Mesodermal cell (in vitro differentiated cells): ENCODE measurements around the gene SS18. TPM values are rescaled to one million over a fixed set of nuclear protein-coding genes. Genes with fewer than 3 reads are reported as not detected.
"Not testable (repeated sequence)": the region's sequence is repeated elsewhere in the genome, so short reads cannot be mapped to it uniquely, and the experiment has no call there.

Source experiments
- H3K27ac ChIP-seq: 2 replicates; pipeline ENCODE4 v1.7.0; 2013; ENCODE audit warnings: mild to moderate bottlenecking, low read depth, low read length, moderate library complexity; ENCODE audit not compliant: severe bottlenecking
- H3K36me3 ChIP-seq: 2 replicates; pipeline ENCODE4 v1.7.1; 2013; ENCODE audit warnings: mild to moderate bottlenecking, low read length, moderate library complexity; ENCODE audit not compliant: control insufficient read depth, insufficient read depth
- H3K4me1 ChIP-seq: one replicate; pipeline ENCODE4 v1.7.1; 2013; ENCODE audit warnings: mild to moderate bottlenecking, low read length; ENCODE audit not compliant: insufficient read depth, control insufficient read depth, poor library complexity, severe bottlenecking
- H3K4me3 ChIP-seq: 2 replicates; pipeline ENCODE4 v1.7.0; 2013; ENCODE audit warnings: low read length, control low read depth, mild to moderate bottlenecking; ENCODE audit not compliant: insufficient read depth, poor library complexity, severe bottlenecking; ENCODE audit errors: extremely low read depth
- H3K9me3 ChIP-seq: 2 replicates; pipeline ENCODE4 v1.7.1; 2013; ENCODE audit warnings: mild to moderate bottlenecking, low read length, moderate library complexity; ENCODE audit not compliant: control insufficient read depth
- WGBS, 2 experiments: methylation state at CpG; one replicate each; pipeline ENCODE4 v1.1.5; 2013; ENCODE audit warnings: missing lambda C conversion rate in 2 of 2; ENCODE audit not compliant: insufficient coverage in 2 of 2; 5-methylcytosine and 5-hydroxymethylcytosine counted together
- polyA plus RNA-seq, 2 experiments: library from polyadenylated mRNA; stranded (reverse); fragments of 50-300 nt; gene quantifications; one replicate each; pipeline ENCODE4 v1.2.3, GENCODE V29; 2013

Gene SS18
- 87.0 TPM for polyA plus RNA-seq (2013, experiment 1 of 2)
- 92.6 TPM for polyA plus RNA-seq (2013, experiment 2 of 2)

DNA sequence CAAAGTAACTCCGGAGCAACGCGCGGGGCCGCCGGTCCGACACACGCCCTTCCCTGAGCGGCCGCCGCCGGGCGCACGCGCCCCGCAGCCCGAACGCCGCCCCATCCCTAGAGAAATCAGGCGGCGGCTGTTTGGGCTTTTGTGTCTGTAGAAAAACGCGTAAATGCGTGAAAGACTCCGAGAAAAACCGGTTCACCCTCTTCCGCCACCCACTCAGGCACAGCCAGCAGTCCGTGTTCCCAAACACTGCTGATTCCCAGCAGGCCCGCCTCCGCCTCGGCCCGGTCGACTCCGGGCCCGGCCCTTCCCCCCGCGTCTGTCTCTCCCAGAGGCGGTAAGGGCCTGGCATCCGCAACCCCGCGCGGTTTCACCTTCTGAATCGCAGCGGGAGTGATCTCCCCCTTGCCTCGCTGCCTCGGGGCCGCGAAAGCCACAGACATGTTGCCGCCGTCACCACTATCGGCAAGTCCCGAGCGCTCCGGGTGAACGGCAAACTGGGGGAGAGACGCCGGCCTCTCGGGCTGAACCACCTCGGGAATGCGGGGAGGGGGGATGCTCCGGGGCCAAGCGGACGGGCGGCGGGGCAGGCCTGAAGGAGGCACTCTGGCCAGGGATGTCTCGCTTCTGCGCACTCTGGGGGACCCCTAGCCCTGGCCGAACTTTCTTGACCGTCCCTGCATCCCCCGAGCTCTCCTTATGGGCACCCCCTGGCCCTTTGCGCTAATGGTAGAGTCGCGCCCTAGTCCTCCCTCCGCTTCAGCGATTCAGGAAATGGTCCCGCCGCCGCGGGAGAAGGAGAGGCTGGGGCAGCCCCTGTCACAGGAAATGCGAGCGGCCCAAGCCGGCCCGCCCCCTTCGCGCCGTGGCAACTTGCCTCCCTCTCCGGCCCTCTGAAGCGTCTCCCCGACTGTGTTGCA lies at the start of gene SS18:
Gene SS18 (minus strand): TSS at position 484 of the 917 bp plus-strand sequence. CDS start 44 bp downstream, at position 440.
- Histone ChIP-seq H3K4me3 (peak within 1 kb of the TSS; percentile 93), H3K9me3 (no peaks in the 10 kb centered on the region), H3K27ac (peak within 1 kb of the TSS; percentile 99), H3K4me1 (no peaks in the 10 kb centered on the region), H3K36me3 (peaks cover 16% of the 10 kb centered on the region)
- WGBS, 2 experiments = 0% methylated on average over 76 to 80 of the region's 89 CpGs

- WGBS, 2 experiments = 88 to 100% methylated on average over 1 of the region's 1 CpG
- Histone ChIP-seq H3K4me1 (no peaks in the 10 kb centered on the region), H3K36me3 (no peaks in the 10 kb centered on the region), H3K4me3 (no peak overlapping the region), H3K27ac (no peak overlapping the region), H3K9me3 (no peaks in the 10 kb centered on the region)
These were observed 45.1 kb upstream of the SS18 start for GRCh38 chr18:26135548-26135947.

GRCh38 chr18:26134107-26134506 lies 43.7 kb upstream of the SS18 start:
- Histone ChIP-seq H3K9me3 (no peaks in the 10 kb centered on the region), H3K36me3 (no peaks in the 10 kb centered on the region), H3K4me3 (no peak overlapping the region), H3K27ac (no peak overlapping the region), H3K4me1 (no peaks in the 10 kb centered on the region)
- 90 to 100% methylated on average over 2 of the region's 6 CpGs for WGBS, 2 experiments

GRCh38 chr18:26133652-26134051 lies 43.2 kb upstream of the SS18 start, which contains the start of gene PSMA8:
Gene PSMA8, plus strand, starts transcription at chr18:26133869. Its CDS starts 97 bp downstream, at chr18:26133966.
- Histone ChIP-seq H3K4me1 (no peaks in the 10 kb centered on the region), H3K9me3 (no peaks in the 10 kb centered on the region), H3K27ac (no peak within 1 kb of the TSS), H3K4me3 (no peak within 1 kb of the TSS), H3K36me3 (no peaks in the 10 kb centered on the region)
- 96 to 97% methylated on average over 28 to 31 of the region's 31 CpGs for WGBS, 2 experiments

DNA sequence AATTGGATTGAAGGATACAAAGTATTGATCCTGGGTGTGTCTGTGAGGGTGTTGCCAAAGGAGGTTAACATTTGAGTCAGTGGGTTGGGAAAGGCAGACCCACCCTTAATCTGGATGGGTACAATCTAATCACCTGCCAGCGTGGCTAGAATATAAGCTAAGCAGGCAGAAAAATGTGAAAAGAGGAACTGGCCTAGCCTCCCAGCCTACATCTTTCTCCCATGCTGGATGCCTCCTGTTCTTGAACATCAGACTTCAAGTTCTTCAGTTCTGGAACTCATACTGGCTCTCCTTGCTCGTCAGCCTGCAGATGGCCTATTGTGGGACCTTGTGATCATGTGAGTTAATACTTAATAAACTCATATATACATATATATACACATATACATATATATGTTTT lies 37.8 kb upstream of the SS18 start:
- H3K27ac ChIP-seq, H3K4me1 ChIP-seq, H3K36me3 ChIP-seq, H3K9me3 ChIP-seq, H3K4me3 ChIP-seq: not testable (repeated sequence)
- WGBS, 2 experiments = 86 to 100% methylated on average over 1 of the region's 2 CpGs

DNA sequence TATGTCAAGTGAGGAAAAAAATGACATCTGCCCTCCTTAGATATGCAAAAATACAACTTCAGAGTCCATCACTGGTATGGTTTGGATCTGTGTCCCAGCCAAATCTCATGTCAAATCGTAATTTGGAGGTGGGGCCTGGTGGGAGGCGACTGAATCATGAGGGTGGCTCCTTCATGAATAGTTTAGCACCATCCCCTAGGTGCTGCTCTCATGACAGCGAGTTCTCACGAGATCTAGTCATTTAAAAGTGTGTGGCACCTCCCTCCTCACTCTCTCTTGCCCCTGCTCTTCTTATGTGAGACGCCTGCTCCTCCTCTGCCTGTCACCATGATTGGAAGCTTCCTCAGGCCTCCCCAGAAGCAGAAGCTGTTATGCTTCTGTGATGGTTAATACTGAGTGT lies 37.4 kb upstream of the SS18 start:
- 74 to 82% methylated on average over 2 to 5 of the region's 5 CpGs for WGBS, 2 experiments

DNA sequence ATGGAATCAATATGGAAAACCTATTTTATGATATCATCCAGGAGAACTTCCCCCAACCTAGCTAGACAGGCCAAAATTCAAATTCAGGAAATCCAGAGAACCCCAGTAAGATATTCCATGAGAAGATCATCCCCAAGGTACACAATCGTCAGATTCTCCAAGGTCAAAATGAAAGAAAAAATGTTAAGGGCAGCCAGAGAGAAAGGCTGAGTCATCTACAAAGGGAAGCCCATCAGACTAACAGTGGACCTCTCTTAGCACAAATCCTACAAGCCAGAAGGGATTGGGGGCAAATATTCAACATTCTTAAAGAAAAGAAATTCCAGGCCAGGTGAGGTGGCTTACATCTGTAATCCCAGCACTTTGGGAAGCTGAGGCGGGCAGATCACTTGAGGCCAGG lies 31.6 kb upstream of the SS18 start:
- not testable (repeated sequence) for H3K9me3 ChIP-seq
- WGBS, 2 experiments = 80 to 88% methylated on average over 1 to 2 of the region's 2 CpGs

More for the DNA sequence above, 37.4 kb upstream of the SS18 start:
- Histone ChIP-seq H3K27ac (no peak overlapping the region), H3K4me3 (no peak overlapping the region), H3K9me3 (no peaks in the 10 kb centered on the region), H3K36me3 (no peaks in the 10 kb centered on the region), H3K4me1 (no peaks in the 10 kb centered on the region)

GRCh38 chr18:26121476-26121875 lies 31.1 kb upstream of the SS18 start:
- H3K36me3 ChIP-seq = no peaks in the 10 kb centered on the region
- no peak overlapping the region for H3K4me3 ChIP-seq
- 100% methylated on average over 1 of the region's 1 CpG for WGBS, 2 experiments
- H3K27ac ChIP-seq = no peak overlapping the region
- peaks cover 6% of the 10 kb centered on the region for H3K9me3 ChIP-seq
- H3K4me1 ChIP-seq = no peaks in the 10 kb centered on the region

More for the DNA sequence above, 31.6 kb upstream of the SS18 start:
- not testable (repeated sequence) for H3K4me3 ChIP-seq, H3K27ac ChIP-seq, H3K4me1 ChIP-seq, H3K36me3 ChIP-seq

- H3K36me3 ChIP-seq = no peaks in the 10 kb centered on the region
- 89 to 95% methylated on average over 3 to 5 of the region's 5 CpGs for WGBS, 2 experiments
- H3K27ac ChIP-seq = no peak overlapping the region
- no peaks in the 10 kb centered on the region for H3K4me1 ChIP-seq
- peaks cover 6% of the 10 kb centered on the region for H3K9me3 ChIP-seq
- no peak overlapping the region for H3K4me3 ChIP-seq
These were observed 28.8 kb upstream of the SS18 start for GRCh38 chr18:26119246-26119645.

- no peaks in the 10 kb centered on the region for H3K36me3 ChIP-seq
- no peak overlapping the region for H3K27ac ChIP-seq
- 100% methylated on average over 1 of the region's 1 CpG; no CpG with 5 or more reads in 1 of the 2 experiments for WGBS, 2 experiments
- H3K4me1 ChIP-seq = no peaks in the 10 kb centered on the region
- H3K9me3 ChIP-seq = no peaks in the 10 kb centered on the region
- no peak overlapping the region for H3K4me3 ChIP-seq
These were observed 13.6 kb upstream of the SS18 start for GRCh38 chr18:26104035-26104434.

DNA sequence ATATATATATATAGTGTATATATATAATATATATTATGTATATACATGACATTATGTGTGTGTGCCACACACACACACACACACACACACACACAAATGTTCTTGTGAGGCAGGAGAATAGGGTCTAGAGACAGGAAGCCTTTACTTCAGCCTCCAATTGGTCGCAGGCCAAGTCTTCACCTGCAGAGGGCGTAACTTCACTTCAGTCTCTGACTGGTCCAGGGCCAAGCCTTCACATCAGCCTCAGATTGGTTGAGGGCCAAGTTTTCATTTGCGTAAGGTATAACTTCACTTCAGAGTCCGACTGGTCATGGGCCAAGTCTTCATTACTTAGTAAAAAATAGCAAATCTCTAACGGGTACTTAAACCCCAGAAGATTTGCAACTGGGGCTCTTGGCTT lies 13.2 kb upstream of the SS18 start:
- H3K4me3 ChIP-seq = no peak overlapping the region
- no peaks in the 10 kb centered on the region for H3K9me3 ChIP-seq
- WGBS, 2 experiments = 66 to 79% methylated on average over 4 to 5 of the region's 5 CpGs
- H3K4me1 ChIP-seq = no peaks in the 10 kb centered on the region
- H3K36me3 ChIP-seq = no peaks in the 10 kb centered on the region
- no peak overlapping the region for H3K27ac ChIP-seq
